Epithelial cell of esophagus (primary cell): ENCODE data around the gene ROR2.

Experiments
- DNase-seq: peaks from one replicate; pipeline ENCODE4 v3.0.0; 2010; ENCODE audit warnings: low read depth
- H3K4me3 ChIP-seq: 2 replicates; pipeline ENCODE4 v1.5.1; 2011; ENCODE audit warnings: mild to moderate bottlenecking, low read length, control low read depth
- TF ChIP-seq, protein P1 (sequence below): IDR thresholded peaks from 2 replicates; pipeline ENCODE4 v1.5.1; 2011; ENCODE audit warnings: low read depth, mild to moderate bottlenecking, low read length, control low read depth, inconsistent platforms; ENCODE audit not compliant: insufficient read depth; ENCODE audit errors: missing control alignments

Gene ROR2

DNA sequence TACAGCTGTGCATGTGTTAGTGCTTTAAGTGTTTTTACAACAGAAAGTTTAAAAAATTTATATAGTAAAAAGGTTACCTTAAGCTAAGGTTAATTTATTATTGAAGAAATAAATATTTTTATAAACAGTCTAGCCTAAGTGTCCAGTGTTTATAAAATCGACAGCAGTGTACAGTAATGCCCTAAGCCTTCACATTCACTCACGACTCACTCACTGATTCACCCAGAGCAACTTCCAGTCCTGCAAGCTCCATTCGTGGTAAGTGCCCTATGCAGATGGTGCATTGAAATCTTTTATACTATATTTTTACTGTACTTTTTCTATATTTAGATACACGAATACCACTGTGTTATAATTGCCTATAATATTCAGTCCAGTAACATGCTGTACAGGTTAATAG, 159.1 kb downstream of the ROR2 start:
- no peak overlapping the region for H3K4me3 ChIP-seq
- DNase-seq = peak; percentile 53
- TF ChIP-seq, protein P1, sequence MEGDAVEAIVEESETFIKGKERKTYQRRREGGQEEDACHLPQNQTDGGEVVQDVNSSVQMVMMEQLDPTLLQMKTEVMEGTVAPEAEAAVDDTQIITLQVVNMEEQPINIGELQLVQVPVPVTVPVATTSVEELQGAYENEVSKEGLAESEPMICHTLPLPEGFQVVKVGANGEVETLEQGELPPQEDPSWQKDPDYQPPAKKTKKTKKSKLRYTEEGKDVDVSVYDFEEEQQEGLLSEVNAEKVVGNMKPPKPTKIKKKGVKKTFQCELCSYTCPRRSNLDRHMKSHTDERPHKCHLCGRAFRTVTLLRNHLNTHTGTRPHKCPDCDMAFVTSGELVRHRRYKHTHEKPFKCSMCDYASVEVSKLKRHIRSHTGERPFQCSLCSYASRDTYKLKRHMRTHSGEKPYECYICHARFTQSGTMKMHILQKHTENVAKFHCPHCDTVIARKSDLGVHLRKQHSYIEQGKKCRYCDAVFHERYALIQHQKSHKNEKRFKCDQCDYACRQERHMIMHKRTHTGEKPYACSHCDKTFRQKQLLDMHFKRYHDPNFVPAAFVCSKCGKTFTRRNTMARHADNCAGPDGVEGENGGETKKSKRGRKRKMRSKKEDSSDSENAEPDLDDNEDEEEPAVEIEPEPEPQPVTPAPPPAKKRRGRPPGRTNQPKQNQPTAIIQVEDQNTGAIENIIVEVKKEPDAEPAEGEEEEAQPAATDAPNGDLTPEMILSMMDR = no peak

DNA sequence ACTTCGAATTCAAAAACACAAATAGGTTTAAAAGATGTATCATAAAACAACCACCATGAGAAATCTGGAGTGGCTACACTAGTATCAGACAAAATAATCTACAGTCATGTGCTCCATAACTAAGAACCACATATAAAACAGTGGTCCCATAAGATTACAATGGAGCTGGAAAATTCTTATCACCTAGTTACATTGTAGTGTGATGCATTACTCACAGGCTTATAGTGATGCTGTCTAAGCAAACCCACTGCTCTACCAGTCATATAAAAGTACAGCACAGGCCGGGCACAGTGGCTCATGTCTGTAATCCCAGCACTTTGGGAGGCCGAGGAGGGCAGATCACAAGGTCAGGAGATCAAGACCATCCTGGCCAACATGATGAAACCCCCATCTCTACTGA, 160.1 kb downstream of the ROR2 start:
- TF ChIP-seq, protein P1 = no peak
- no peak for DNase-seq
- no peak overlapping the region for H3K4me3 ChIP-seq

DNA sequence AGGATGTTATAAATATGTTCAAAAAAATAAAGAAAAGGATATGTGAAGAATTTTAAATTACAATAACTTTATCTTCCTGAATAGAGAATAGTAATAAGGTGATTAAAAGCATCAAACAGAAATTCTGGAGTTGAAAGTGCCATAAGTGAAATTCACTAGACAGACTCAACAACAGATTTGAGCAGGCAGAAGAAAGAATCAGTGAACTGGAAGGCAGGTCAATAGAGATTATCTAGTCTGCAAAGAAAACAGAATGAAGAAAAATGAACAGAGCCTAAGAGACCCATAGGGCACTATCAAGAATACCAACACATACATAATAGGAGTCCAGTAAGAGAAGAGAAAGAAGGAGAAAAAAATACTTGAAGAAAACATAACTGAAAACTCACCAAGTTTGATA, 162.1 kb downstream of the ROR2 start:
- DNase-seq = no peak
- TF ChIP-seq, protein P1 = no peak
- no peak overlapping the region for H3K4me3 ChIP-seq

DNA sequence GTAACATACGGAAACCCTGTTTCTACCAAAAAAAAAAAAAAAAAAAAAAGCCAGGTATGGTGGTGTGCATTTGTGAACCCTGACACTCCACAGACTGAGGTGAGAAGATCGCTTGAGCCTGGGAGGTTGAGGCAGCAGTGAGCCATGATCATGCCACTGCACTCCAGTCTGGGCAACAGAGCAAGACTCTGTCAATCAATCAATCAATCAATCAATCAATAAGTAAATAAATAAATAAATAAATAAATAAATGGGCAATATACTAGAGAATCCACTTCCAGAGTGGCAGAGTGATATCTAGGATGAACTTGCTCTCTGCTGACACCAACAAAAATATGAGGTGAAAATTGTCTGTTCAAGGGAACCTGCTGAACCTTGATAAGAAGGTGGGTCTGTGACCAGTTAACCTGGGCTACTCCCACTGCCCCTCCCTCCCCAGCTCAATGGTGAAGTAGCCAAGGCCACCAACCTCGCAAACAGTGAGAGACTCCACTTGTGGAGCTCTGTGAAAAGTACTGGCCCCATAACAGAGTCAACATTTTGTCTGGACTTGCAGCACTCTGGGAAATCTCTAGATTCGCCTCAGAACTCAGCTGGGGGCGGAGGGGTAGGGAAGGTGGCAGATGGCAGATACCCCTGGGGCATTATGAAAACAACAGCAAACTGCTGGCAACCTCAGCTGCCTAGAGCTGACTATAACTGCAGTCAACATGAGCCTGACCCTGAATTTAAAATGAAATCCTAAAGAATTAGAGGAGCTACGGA, 163.7 kb downstream of the ROR2 start:
- no peak for DNase-seq
- no peak overlapping the region for H3K4me3 ChIP-seq
- TF ChIP-seq, protein P1 = no peak

DNA sequence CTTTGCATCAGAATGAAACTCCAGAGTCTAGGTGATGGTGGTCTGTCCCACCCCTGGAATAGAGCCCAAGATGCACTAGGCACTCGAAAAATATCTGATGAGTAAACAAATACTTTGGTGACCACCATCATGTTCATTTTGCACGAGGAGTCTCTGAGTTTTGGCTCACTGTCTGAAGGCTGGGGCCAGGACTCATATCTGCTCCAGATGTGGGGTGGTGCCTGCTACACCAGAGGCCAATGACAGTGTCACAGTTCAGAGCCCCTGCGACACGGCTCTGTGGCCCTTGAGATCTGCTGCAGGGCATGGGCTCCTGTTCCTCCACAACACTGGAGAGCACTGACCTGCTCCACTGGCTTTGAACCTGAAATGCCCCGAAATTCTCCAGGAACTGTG, 164.6 kb downstream of the ROR2 start:
- no peak for DNase-seq
- TF ChIP-seq, protein P1 = no peak
- H3K4me3 ChIP-seq = no peak overlapping the region

DNA sequence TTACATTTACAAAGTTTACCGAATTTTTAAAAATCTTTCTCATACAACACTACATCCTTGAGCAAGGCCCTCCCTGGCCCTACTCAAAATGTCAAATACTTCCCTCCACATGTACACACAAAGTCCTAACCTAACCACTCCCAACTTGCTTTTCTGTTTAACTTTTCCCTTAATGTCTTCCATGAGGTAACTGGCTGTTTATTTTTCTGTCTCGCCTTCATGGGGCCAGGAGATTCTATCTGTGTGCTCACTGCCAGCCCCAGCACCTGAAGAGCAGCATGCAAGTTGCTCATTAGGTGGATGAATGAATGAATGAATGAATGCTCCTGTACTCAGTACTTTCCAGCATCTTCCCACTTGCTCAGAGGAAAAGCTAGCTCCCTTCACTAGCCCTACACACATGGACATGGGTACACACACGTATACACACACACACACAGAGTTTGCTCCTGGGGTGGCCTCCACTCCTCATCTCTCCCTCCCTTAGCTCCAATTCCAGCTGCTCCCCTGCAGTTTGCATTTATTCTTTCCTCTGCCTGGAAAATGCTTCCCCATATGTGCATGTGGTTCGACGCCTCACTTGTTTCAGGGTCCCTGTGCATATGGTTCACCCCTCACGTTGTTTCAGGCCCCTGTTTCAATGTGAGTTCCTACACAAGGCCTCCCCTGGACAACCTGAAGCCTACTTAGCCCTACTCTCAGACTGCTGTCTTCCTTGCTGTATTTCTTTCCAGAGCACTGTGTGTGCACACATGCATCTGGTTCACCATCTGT, 165.2 kb downstream of the ROR2 start:
- no peak for DNase-seq
- H3K4me3 ChIP-seq = no peak overlapping the region
- TF ChIP-seq, protein P1 = no peak
